Stimulated activated CD4-positive, alpha-beta T cell treated with anti-CD3 and anti-CD28 coated beads, Interleukin-2, amount 100 ng/mL, for 4 hours (primary cell): ENCODE measurements around the gene COQ2.
"Not testable (repeated sequence)": the region's sequence is repeated elsewhere in the genome, so short reads cannot be mapped to it uniquely, and the experiment has no call there.

Experiments
- DNase-seq: peaks from one replicate; pipeline ENCODE4 v3.0.0-alpha.2; 2020; ENCODE audit warnings: low read depth

Gene COQ2

GRCh38 chr4:83247415-83248357 lies 36.9 kb downstream of the COQ2 start:
- DNase-seq: no peak

DNA sequence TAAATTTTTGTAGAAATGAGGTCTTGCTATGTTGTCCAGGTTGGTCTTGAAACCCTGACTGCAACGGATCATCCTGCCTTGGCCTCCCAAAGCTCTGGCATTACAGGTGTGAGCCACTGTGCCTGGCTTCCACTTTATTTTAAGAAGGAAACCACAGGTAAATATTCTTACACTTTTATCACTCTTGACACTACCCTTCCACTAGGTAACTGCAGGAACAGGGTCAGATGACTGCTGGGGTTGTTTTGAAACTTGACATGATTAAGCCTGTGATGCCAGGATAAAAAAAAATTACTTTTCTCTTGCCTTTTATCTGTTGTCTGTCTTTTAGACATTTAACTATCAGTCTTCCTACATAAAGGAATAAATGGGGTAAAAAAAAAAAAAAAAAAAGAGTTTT lies 43.5 kb downstream of the COQ2 start:
- no peak for DNase-seq

DNA sequence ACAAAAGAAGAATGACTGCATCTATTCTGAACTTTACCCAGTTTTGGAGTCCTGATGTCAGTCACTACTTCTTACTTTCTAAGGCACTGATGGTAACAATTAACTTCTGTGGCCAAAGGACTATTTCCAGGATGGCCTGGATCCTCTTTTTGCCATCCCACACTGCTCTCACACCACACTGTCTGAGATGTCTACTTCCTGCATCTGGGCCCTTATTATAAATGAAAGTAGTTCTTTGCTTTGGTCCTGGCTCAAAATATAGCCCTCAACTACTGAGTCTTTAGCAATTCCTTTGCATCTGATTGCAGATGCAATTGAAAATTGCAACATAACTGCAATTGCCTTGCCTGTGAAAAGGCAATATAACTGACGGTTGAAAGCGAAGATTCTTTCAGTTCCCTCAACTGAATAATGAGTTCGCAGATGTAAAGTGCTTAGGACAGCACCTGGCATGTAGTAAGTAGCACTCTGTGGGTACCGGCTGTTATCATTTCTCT lies 44.2 kb downstream of the COQ2 start:
- DNase-seq: no peak

DNA sequence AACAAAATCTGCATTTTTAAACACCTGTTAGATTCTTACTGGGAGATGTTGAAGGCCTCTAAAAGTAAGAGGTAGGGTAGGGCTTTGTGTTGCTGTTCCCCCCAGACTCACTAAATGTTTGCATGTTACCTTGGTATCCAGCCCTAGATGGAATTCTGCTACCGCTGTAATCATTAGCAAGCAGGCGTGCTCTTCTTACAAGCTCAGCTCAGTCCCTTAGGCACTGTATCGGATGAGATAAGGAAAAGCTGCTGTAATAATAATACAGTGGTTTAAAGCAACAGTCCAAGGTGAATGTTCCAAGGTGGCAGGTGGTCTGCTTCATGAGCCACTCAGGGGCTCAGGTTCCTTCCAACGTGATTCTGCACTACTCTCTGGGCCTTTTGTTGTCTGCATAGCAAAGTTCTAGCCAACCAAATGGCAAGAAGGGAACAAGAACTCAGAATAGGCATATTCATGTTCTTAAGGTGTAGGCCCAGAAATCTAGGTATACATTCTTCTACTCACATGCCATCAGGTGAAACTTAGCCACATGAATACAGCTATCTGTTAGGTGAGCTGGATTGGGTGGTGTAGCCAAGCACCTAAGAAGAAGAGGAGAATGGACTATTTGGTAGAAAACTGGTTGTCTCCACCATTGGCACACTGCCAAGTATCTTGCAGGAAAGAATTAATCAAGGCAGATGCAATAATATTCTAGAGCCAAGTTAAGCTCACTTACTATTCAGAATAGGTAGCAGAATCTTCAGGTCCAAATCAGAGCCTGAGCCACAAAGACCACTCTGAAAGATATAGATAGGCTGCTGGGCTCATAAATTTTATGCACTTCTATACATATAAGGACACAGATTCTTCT lies 46.0 kb downstream of the COQ2 start:
- DNase-seq: no peak

DNA sequence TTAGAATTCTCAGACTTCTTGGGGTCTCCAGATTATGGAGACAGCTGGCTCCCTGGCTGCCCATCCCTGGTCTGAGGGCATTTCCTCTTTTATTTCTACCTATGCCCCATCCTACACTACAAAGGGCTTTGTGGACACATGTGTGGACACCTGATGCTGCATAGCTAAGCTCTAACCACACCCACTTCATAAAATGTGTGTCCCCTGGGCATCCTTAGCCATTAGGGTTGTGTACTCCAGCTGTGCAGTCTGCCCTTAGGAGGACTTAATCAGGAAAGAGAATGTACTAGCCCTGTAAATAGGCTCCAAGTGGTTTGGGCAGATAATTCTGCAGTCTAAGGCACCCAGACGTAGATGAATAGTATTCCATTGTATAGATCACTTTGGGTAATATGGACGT lies 47.0 kb downstream of the COQ2 start:
- DNase-seq: no peak

- DNase-seq: not testable (repeated sequence)
These were observed 48.9 kb downstream of the COQ2 start for GRCh38 chr4:83235645-83236133.

DNA sequence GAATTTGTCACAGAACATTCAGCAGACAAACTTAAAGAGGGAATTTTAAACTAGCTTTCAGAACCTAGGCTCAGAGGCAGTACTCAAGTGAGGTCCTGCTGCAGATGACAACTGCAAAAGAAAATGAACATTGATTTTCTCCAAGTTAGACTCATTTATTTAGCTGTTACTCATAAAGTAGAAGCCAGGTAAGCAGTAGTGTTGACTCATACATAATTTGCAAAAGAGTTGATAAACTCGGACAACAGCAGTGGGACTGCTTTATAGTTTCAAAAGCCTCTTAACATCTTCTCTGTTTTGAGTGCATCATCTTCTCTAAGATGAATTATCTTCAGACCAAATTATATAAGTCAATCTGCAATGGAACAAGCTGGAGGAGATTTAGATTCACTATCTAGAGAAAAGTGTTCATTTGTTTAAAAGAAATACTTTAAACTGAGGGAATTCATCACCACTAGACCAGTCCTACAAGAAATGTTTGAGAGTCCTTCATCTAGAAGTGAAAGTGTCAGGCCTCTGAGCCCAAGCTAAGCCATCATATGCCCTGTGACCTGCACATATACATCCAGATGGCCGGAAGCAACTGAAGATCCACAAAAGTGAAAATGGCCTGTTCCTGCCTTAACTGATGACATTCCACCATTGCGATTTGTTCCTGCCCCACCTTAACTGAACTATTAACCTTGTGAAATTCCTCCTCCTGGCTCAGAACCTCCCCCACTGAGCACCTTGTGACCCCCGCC lies 49.5 kb downstream of the COQ2 start:
- no peak for DNase-seq

- DNase-seq: not testable (repeated sequence)
These were observed 50.2 kb downstream of the COQ2 start for GRCh38 chr4:83234387-83234786.

GRCh38 chr4:83232082-83232481 lies 52.5 kb downstream of the COQ2 start:
- no peak for DNase-seq

DNA sequence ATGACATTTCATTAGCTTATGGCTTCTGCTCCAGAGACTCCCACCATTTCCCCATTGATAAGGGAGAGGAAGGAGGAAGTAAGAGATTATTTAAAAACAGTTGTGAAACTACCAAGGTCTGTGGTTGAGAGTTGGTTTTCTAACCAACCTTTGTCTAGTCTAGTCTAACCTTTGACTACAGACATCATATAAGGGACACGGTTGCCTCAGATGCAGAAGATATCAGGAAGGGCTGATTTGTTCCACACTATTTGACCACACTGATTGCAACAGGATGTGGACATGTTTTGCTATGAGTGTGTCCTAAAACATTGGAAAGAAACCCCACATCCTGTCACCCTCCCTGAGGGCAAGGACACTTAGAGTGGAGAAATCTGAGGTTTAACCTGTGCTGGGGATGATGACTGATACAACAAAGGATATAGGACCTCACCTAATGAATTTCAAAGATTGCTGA lies 53.0 kb downstream of the COQ2 start:
- no peak for DNase-seq

DNA sequence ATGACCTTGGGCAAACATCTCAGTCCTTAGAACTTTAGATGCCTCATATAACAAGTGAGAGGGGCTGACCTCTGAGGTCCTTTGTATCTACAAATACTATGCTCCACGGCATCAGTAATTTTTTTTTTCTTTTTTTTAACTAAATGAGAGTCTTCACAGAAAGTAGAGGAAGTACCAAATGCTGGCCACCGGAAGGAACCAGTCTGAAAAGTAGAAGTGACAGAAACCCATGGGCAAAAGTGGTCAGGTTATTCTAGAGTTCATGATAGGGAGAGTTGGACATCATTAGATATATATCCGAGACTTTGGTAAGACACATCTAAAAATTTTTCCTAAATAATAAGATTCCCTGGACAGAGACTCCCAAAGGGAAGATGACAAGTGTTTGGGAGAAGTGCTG lies 53.7 kb downstream of the COQ2 start:
- no peak for DNase-seq

DNA sequence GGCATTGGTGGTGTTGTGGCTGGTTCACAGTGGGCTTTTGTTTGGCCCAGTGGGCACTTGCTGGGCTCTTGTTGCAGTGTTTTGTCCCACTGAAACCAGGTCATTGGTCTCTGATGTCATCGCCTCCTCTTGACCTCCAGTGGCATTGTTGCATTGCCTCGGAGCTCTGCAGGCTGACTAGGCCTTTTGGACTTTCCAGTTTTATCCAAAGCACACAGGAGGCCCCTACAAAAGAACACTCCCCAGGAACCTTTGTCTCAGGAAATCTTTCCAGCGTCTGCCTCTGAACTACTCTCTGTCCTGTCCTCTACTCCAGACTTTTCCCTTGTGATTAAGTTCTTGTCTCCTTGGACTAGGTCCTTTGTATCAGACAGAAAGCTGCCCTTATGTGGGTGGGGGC lies 54.8 kb downstream of the COQ2 start:
- no peak for DNase-seq

- DNase-seq: no peak
These were observed 56.4 kb downstream of the COQ2 start for GRCh38 chr4:83228231-83228630.

DNA sequence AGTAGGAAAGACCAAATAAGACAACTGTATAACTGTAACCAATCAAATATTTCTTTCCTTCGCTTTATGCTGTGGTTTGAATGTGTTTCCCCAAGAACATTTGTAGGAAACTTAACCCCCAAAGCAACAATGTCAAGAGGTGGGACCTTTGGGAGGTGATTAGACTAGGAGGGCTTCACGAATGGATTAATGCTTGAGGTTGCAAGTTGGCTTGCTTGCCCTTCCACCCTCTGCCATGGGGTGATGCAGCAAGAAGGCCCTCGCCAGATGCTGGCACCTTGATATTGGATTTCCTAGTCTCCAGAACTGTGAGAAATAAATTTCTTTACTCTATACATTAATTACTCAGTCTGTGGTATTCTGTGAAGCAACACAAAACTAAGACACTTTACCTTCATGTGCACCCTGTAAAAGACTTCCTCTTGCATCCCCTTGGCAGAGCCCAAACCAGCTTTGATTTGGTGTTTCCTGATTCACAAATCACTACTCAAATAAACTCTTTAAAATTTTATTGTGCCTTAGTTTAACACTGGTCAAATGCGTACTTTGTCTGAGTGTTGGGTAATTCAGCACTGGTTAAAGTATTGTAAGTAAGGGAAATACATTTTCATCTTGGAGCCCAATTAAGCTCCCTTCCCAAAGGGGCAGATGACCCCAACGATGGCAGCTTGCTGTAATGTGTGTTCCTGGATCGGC lies 59.9 kb downstream of the COQ2 start:
- DNase-seq: no peak

GRCh38 chr4:83223781-83224180 lies 60.8 kb downstream of the COQ2 start:
- no peak for DNase-seq

GRCh38 chr4:83221897-83222441 lies 62.6 kb downstream of the COQ2 start:
- DNase-seq: no peak

GRCh38 chr4:83219344-83220331 lies 65.0 kb downstream of the COQ2 start:
- peak; percentile 64 for DNase-seq

GRCh38 chr4:83217721-83218522 lies 66.7 kb downstream of the COQ2 start:
- DNase-seq: peak; percentile 48
